ENCODE results near the gene DIS3L2. TPM values are rescaled to one million over a fixed set of nuclear protein-coding genes. Genes with fewer than 3 reads are reported as not detected.
"Not testable (repeated sequence)": the region's sequence is repeated elsewhere in the genome, so short reads cannot be mapped to it uniquely, and the experiment has no call there.

The DIS3L2 gene
- total RNA-seq, 4 donors from 2014 or later, result 52.8 to 74.9 (median 61.8) TPM

- Histone ChIP-seq H3K36me3 (peaks cover 0 to 59% (median 0%) of the 10 kb centered on the region in 3 donors), H3K4me3 (no peak overlapping the region), H3K27ac (no peak overlapping the region), H3K4me1 (no peaks in the 10 kb centered on the region), H3K9me3 (no peaks in the 10 kb centered on the region), H3K27me3 (no peaks in the 10 kb centered on the region)
- TF ChIP-seq EP300 (IDR thresholded peaks at IDR 0.05) (no peak), POLR2A (IDR thresholded peaks at IDR 0.05) (no peak), CTCF (IDR thresholded peaks at IDR 0.05) (no peak)
- no peak for DNase-seq (ENCODE audit: low spot score in 2 of 2)
- WGBS, 2 donors, result 91 to 95% methylated on average over 14 to 18 of the region's 28 CpGs
Measured at GRCh38 chr2:232333361-232334135, 372.0 kb downstream of the DIS3L2 start.

GRCh38 chr2:232334136-232334884 lies 372.8 kb downstream of the DIS3L2 start:
- not testable (repeated sequence) for H3K27ac ChIP-seq, H3K4me1 ChIP-seq, H3K4me3 ChIP-seq, H3K27me3 ChIP-seq, H3K9me3 ChIP-seq
- peaks cover 0 to 67% (median 0%) of the 10 kb centered on the region in 3 donors for H3K36me3 ChIP-seq
- peak in 1 of 2 donors; percentile 7 for DNase-seq (ENCODE audit: low spot score in 2 of 2)
- 92 to 96% methylated on average over 13 to 16 of the region's 33 CpGs for WGBS, 2 donors

GRCh38 chr2:232334885-232335205 lies 373.3 kb downstream of the DIS3L2 start:
- not testable (repeated sequence) for H3K4me3 ChIP-seq, H3K27ac ChIP-seq, H3K4me1 ChIP-seq, H3K27me3 ChIP-seq
- WGBS, 2 donors, result 83 to 100% methylated on average over 3 to 5 of the region's 6 CpGs
- Histone ChIP-seq H3K9me3 (peaks cover 0 to 10% (median 0%) of the 10 kb centered on the region in 4 donors), H3K36me3 (peaks cover 0 to 69% (median 0%) of the 10 kb centered on the region in 3 donors)
- peak in 1 of 2 donors; percentile 4 for DNase-seq (ENCODE audit: low spot score in 2 of 2)

GRCh38 chr2:232335206-232335858 lies 373.8 kb downstream of the DIS3L2 start:
- H3K4me3 ChIP-seq, H3K27me3 ChIP-seq, H3K4me1 ChIP-seq, H3K27ac ChIP-seq: not testable (repeated sequence)
- peak in 3 of 5 experiments; percentile 15 to 40 (median 24) for TF ChIP-seq CTCF (IDR thresholded peaks at IDR 0.05)
- Histone ChIP-seq H3K9me3 (peaks cover 0 to 15% (median 0%) of the 10 kb centered on the region in 4 donors), H3K36me3 (peaks cover 0 to 69% (median 0%) of the 10 kb centered on the region in 3 donors)
- WGBS, 2 donors, result 59 to 72% methylated on average over 8 to 11 of the region's 15 CpGs
- DNase-seq (ENCODE audit: low spot score in 2 of 2), result peak in 1 of 2 donors; percentile 6

GRCh38 chr2:232335859-232336215 lies 374.3 kb downstream of the DIS3L2 start:
- no peak for DNase-seq (ENCODE audit: low spot score in 2 of 2)
- 95 to 98% methylated on average over 4 of the region's 4 CpGs for WGBS, 2 donors

More at GRCh38 chr2:232335859-232336215, 374.3 kb downstream of the DIS3L2 start:
- Histone ChIP-seq H3K4me1 (no peaks in the 10 kb centered on the region), H3K27ac (no peak overlapping the region), H3K4me3 (no peak overlapping the region), H3K36me3 (peaks cover 0 to 71% (median 0%) of the 10 kb centered on the region in 3 donors), H3K9me3 (peaks cover 0 to 20% (median 0%) of the 10 kb centered on the region in 4 donors), H3K27me3 (no peaks in the 10 kb centered on the region)
- TF ChIP-seq EP300 (IDR thresholded peaks at IDR 0.05) (no peak), CTCF (IDR thresholded peaks at IDR 0.05) (no peak), POLR2A (IDR thresholded peaks at IDR 0.05) (no peak)
